Cardiac fibroblast (primary cell): ENCODE data around the gene RAB1A.
A peak's percentile ranks its signal among the peaks of the same experiment; 100 is the strongest.
"Not testable (repeated sequence)": the region's sequence is repeated elsewhere in the genome, so short reads cannot be mapped to it uniquely, and the experiment has no call there.

Experiments used
- DNase-seq, 2 donors: peaks; one replicate each; pipeline versions ENCODE4 v3.0.0 to v3.0.0-alpha.2; 2010; ENCODE audit warnings: low read depth in 2 of 2
- H3K4me3 ChIP-seq, 2 donors: replicated peaks in 1 of 2; 1 replicate in 1 of 2; 2 replicates in 1 of 2; pipeline ENCODE4 v1.5.1; 2011; ENCODE audit warnings: low read depth in 2 of 2, low read length in 2 of 2, mild to moderate bottlenecking in 2 of 2, moderate library complexity in 1 of 2
- CTCF ChIP-seq: IDR thresholded peaks from one replicate; pipeline ENCODE4 v1.5.1; 2011; ENCODE audit warnings: low read depth, mild to moderate bottlenecking, low read length, inconsistent platforms

Gene RAB1A

GRCh38 chr2:65134158-65134557 is 4.3 kb upstream of the RAB1A start:
- no peak for DNase-seq
- H3K4me3 ChIP-seq, result no peak overlapping the region
- TF ChIP-seq CTCF, result no peak

- no peak overlapping the region for H3K4me3 ChIP-seq
- DNase-seq, result no peak
- no peak for TF ChIP-seq CTCF
Observed at GRCh38 chr2:65133626-65134025, 3.7 kb upstream of the RAB1A start.

- DNase-seq, H3K4me3 ChIP-seq: not testable (repeated sequence)
Observed at GRCh38 chr2:65132930-65133329, 3.0 kb upstream of the RAB1A start.

- DNase-seq, result no peak
- no peak for TF ChIP-seq CTCF
- peak overlapping the region; percentile 54 to 60 for H3K4me3 ChIP-seq
Observed at GRCh38 chr2:65130664-65131175, 814 bp upstream of the RAB1A start.

- no peak for TF ChIP-seq CTCF
- peak; percentile 21 to 26 for DNase-seq
- peak overlapping the region; percentile 89 to 94 for H3K4me3 ChIP-seq
Observed at GRCh38 chr2:65129286-65129825, 550 bp downstream of the RAB1A start.

GRCh38 chr2:65128297-65129190 is 1.4 kb downstream of the RAB1A start:
- peak overlapping the region; percentile 89 to 94 for H3K4me3 ChIP-seq
- DNase-seq, result peak; percentile 41 to 62
- no peak for TF ChIP-seq CTCF

- not testable (repeated sequence) for H3K4me3 ChIP-seq
- peak; percentile 44 to 64 for DNase-seq
Observed at GRCh38 chr2:65125457-65125856, 4.4 kb downstream of the RAB1A start.
